ENCODE results near the gene TMCO1. TPM values are rescaled to one million over a fixed set of nuclear protein-coding genes. Genes with fewer than 3 reads are reported as not detected.

Gene TMCO1
- total and polyA plus RNA-seq, 2 of the 13 experiments (the other 11 are each of a cell fraction or from before 2014, with no cell fraction given) = 106 to 119 TPM

DNA sequence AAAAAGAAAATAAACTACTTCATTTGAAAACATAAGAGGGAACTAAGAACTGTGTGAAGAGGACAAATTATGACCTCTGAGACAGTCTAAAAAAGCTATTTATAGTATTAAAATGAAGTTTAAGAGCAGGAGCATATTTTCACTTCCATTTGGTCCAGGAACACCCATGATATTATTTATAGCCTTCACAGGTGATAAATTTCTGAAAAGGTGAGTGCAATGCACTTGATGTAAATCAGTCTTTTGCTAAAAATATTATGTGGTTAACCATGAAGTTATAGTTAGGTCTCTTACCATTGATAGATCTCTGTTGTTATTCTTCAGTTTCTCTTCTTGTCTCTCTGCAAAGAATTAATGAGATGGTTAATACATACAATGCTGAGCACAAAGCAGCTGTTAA is 14.7 kb downstream of the TMCO1 start:
- Histone ChIP-seq H3K4me3 (replicated peaks in 1 of 3; ENCODE audit: insufficient read depth in 1 of 3, low read depth in 2 of 3, low read length in 3 of 3) (no peak overlapping the region), H4K20me1 (ENCODE audit: insufficient read depth, low read length) (no peaks in the 10 kb centered on the region), H3K27ac (ENCODE audit: extremely low read length, insufficient read depth, low read length) (no peak overlapping the region), H3K36me3 (replicated peaks in 1 of 2; ENCODE audit: control insufficient read depth in 1 of 2, insufficient read depth in 2 of 2, low read length in 2 of 2) (peaks cover 3 to 35% of the 10 kb centered on the region in 2 experiments; a peak in 4 of 5 replicates), H3K4me2 (ENCODE audit: low read depth, low read length) (no peak overlapping the region), H3K79me2 (ENCODE audit: insufficient read depth, low read length) (peaks cover 2% of the 10 kb centered on the region), H3K9me3 (ENCODE audit: low read length) (no peaks in the 10 kb centered on the region), H3K4me1 (ENCODE audit: insufficient read depth, low read length) (no peaks in the 10 kb centered on the region), H3K9ac (ENCODE audit: insufficient read depth, low read depth, low read length) (no peak overlapping the region), H2AFZ (ENCODE audit: low read length) (no peak overlapping the region), H3K27me3 (ENCODE audit: control insufficient read depth in 1 of 2, insufficient read depth in 2 of 2, low read length in 2 of 2) (no peaks in the 10 kb centered on the region)
- FAIRE-seq (no peak), ATAC-seq (no peak), DNase-seq (ENCODE audit: low spot score) (no peak)
- intact Hi-C loops (cut with micrococcal nuclease; ENCODE audit: unreplicated experiment) (no loop called here), in situ Hi-C loops (cut with HindIII; ENCODE audit: extremely low pct_ligation_motif_present, low pct_unique_long_range_greater_than_20kb) (no loop called here)
- no peak for TF ChIP-seq POLR2AphosphoS2 (IDR thresholded peaks at IDR 0.05; ENCODE audit: low read depth, low read length)
- TF ChIP-seq ZNF766 (CRISPR knock-in tag; IDR thresholded peaks at IDR 0.05; ENCODE audit: borderline replicate concordance) = no peak
- TF ChIP-seq HOXD1 (CRISPR knock-in tag; IDR thresholded peaks at IDR 0.05) = no peak
- TF ChIP-seq XBP1 (CRISPR knock-in tag; IDR thresholded peaks at IDR 0.05) = no peak
- no peak for TF ChIP-seq ZFP36L2 (CRISPR knock-in tag; IDR thresholded peaks at IDR 0.05)
- TF ChIP-seq DMAP1 (CRISPR knock-in tag; IDR thresholded peaks at IDR 0.05) = no peak
- TF ChIP-seq, protein P1, sequence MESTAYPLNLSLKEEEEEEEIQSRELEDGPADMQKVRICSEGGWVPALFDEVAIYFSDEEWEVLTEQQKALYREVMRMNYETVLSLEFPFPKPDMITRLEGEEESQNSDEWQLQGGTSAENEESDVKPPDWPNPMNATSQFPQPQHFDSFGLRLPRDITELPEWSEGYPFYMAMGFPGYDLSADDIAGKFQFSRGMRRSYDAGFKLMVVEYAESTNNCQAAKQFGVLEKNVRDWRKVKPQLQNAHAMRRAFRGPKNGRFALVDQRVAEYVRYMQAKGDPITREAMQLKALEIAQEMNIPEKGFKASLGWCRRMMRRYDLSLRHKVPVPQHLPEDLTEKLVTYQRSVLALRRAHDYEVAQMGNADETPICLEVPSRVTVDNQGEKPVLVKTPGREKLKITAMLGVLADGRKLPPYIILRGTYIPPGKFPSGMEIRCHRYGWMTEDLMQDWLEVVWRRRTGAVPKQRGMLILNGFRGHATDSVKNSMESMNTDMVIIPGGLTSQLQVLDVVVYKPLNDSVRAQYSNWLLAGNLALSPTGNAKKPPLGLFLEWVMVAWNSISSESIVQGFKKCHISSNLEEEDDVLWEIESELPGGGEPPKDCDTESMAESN (CRISPR knock-in tag; conservative IDR thresholded peaks at IDR 0.05) = no peak
- TF ChIP-seq, protein P2, sequence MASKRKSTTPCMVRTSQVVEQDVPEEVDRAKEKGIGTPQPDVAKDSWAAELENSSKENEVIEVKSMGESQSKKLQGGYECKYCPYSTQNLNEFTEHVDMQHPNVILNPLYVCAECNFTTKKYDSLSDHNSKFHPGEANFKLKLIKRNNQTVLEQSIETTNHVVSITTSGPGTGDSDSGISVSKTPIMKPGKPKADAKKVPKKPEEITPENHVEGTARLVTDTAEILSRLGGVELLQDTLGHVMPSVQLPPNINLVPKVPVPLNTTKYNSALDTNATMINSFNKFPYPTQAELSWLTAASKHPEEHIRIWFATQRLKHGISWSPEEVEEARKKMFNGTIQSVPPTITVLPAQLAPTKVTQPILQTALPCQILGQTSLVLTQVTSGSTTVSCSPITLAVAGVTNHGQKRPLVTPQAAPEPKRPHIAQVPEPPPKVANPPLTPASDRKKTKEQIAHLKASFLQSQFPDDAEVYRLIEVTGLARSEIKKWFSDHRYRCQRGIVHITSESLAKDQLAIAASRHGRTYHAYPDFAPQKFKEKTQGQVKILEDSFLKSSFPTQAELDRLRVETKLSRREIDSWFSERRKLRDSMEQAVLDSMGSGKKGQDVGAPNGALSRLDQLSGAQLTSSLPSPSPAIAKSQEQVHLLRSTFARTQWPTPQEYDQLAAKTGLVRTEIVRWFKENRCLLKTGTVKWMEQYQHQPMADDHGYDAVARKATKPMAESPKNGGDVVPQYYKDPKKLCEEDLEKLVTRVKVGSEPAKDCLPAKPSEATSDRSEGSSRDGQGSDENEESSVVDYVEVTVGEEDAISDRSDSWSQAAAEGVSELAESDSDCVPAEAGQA (IDR thresholded peaks at IDR 0.05; ENCODE audit: low read depth) = no peak
- TF ChIP-seq, protein P2 (CRISPR knock-in tag; IDR thresholded peaks at IDR 0.05; ENCODE audit: borderline replicate concordance) = no peak
- TF ChIP-seq, protein P3, sequence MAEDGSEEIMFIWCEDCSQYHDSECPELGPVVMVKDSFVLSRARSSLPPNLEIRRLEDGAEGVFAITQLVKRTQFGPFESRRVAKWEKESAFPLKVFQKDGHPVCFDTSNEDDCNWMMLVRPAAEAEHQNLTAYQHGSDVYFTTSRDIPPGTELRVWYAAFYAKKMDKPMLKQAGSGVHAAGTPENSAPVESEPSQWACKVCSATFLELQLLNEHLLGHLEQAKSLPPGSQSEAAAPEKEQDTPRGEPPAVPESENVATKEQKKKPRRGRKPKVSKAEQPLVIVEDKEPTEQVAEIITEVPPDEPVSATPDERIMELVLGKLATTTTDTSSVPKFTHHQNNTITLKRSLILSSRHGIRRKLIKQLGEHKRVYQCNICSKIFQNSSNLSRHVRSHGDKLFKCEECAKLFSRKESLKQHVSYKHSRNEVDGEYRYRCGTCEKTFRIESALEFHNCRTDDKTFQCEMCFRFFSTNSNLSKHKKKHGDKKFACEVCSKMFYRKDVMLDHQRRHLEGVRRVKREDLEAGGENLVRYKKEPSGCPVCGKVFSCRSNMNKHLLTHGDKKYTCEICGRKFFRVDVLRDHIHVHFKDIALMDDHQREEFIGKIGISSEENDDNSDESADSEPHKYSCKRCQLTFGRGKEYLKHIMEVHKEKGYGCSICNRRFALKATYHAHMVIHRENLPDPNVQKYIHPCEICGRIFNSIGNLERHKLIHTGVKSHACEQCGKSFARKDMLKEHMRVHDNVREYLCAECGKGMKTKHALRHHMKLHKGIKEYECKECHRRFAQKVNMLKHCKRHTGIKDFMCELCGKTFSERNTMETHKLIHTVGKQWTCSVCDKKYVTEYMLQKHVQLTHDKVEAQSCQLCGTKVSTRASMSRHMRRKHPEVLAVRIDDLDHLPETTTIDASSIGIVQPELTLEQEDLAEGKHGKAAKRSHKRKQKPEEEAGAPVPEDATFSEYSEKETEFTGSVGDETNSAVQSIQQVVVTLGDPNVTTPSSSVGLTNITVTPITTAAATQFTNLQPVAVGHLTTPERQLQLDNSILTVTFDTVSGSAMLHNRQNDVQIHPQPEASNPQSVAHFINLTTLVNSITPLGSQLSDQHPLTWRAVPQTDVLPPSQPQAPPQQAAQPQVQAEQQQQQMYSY (CRISPR knock-in tag; IDR thresholded peaks at IDR 0.05) = no peak
- no peak for TF ChIP-seq THYN1 (CRISPR knock-in tag; IDR thresholded peaks at IDR 0.05; ENCODE audit: borderline replicate concordance, low read depth)
- no peak for TF ChIP-seq KDM1A (CRISPR knock-in tag; IDR thresholded peaks at IDR 0.05)
- no peak for TF ChIP-seq PHF20 (CRISPR knock-in tag; IDR thresholded peaks at IDR 0.05)
- no peak for TF ChIP-seq ZC3H4 (CRISPR knock-in tag; IDR thresholded peaks at IDR 0.05; ENCODE audit: borderline replicate concordance)
- TF ChIP-seq TEAD2 (CRISPR knock-in tag; IDR thresholded peaks at IDR 0.05) = no peak
- ChIA-PET CTCF (ENCODE audit: low intra/inter-chr PET ratio, low total read pairs) (no interaction called here), POLR2A (no interaction called here)
- no TSS peak for BruUV-seq (replicated peaks)

Measured in HepG2 (cell line).